GM18520 (cell line): ENCODE results near the gene DIPK2B.

ENCODE experiments used
- ATAC-seq: cut with Tn5 transposase; IDR thresholded peaks from one replicate; pipeline ENCODE4 v1.9.1; 2021; ENCODE audit not compliant: unreplicated experiment

DIPK2B gene

DNA sequence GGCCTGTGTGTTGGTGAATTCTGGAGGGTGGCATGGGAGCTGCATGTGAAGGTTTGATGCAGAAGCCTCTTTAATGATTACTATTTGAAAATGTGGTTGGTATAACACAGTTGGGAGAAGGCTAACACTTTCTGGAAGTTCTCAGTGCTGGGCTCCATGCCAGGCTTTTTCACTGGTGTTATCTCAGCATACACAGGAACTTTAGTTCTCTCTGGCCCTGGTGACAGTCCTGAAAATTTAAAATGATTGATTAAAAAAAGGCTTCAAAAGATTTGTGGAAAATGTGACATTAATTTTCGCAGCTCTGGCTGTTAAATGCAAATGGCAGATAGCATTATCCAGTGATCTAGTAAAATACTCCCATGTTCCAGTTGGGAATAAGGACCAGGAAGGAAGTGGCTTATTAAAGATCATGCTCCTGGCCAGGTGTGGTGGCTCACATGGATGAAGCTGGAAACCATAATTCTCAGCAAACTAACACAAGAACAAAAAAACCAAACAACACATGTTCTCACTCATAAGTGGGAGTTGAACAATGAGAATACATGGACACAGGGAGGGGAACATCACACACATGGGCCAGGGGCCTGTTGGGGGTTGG lies 36.6 kb downstream of the DIPK2B start:
- ATAC-seq = no peak

DNA sequence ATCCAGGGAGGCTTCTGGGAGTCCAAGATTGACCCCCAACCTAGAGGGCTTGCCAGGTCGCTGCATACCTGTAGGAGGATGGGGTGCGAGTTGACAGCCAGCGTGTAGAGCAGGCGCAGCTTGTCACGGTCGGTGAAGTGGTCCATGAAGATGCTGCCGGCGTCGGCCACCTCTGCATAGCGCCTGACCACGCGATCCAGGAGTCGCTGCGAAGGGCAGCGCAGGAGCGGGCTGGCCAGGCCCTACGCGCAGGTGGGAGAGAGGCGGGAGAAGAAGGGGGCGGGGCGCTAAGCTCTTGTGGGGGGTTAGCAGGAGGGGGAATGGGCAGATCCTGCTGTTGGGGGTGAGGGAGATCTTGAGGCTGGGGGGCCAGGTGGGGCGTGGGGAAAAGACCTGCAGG lies 43.0 kb downstream of the DIPK2B start:
- ATAC-seq = no peak

DNA sequence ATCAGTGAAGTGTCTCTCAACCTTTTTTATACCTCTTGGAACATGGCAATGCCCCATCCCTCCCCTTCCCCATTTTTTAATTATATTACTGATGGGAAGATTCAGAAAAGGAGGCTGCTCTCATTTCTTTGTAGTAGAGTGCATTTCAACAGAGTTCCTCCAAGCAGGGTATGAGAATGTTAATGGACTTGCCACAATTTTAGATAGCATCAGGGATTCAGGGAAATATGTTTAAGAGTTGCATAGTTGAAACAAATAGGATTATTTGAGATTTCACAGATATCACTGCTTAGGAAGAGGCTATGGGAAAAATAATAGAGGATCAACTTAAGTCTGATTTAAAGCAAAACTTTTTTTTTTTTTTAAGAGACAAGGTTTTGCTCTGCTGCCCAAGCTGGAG lies 46.2 kb downstream of the DIPK2B start:
- no peak for ATAC-seq

DNA sequence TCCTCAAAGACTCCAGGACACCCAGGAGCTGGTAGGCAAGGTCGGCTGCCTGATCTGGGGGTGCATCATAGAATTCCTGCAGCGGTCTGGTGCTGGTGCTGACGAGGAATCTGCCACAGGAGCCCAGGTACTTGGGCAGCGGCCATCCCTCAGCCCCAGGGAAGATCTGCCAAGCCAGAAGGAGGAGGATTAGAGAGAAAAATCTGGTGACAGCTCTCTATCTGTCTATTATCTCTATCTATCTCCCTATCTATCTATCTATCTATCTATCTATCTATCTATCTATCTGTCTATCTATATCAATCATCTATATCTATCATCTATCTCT lies 46.7 kb downstream of the DIPK2B start:
- no peak for ATAC-seq
